GDM1 (cell line): ENCODE results near the gene NFIB.

Source experiments
- DNase-seq: peaks from one replicate; lab custom pipeline; 2025; lab: John Stamatoyannopoulos, UW

Gene NFIB

DNA sequence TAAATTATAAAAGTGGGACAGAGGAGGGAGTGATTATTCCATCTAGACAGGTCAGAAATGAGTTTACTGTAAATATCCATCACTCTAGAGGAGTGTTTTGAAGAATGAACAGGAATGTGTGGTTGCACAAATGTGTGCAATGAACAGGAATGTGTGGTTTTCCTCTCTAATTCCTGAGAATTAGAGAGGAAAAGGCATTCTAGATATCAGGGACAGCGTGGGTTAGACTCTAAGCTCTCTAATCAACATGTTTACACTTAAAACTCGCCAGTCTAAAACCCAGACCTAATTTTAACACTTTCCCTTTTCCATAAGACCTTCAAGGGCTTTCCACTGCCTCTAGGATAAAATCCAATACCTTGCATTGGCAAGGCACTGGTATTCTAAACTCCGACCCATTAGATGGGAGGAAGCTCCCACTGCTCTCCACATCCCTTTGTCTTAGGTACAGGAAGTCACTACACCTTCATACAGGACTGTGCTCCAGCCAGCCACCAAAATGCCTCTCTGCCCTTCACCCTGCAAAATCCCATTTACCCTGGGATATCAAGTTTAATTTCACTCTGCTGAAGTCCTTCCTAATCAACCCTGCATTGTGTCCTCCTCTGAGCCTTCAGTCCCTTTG is 67.9 kb downstream of the NFIB start:
- no peak for DNase-seq

DNA sequence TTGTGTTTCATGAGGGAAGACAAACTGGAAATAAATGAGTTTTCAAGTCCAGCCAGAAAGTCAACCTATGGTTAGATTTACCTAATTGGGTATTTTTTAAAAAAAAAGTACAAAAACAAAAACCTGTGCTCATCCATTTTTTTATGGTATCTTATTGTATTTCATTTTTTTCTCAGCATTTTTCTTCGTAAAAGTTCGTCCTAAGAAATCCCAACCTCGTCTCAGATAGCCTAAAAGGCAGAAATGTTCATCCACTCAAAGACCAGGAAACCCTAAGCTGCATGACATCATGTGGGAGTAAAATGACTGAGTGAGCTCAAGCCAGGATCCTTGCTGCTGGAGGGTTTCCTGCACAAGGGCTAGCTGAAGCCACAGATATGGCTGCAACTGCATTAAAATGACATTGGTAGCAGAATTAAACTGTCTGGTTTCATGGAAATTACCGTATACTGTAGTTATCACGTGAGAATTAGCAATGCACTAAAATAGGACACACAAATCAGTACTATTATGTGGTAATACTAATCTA is 70.4 kb downstream of the NFIB start:
- DNase-seq, result no peak

GRCh38 chr9:14242150-14242805 is 71.7 kb downstream of the NFIB start:
- DNase-seq, result no peak

GRCh38 chr9:14240537-14240936 is 73.4 kb downstream of the NFIB start:
- DNase-seq, result no peak

DNA sequence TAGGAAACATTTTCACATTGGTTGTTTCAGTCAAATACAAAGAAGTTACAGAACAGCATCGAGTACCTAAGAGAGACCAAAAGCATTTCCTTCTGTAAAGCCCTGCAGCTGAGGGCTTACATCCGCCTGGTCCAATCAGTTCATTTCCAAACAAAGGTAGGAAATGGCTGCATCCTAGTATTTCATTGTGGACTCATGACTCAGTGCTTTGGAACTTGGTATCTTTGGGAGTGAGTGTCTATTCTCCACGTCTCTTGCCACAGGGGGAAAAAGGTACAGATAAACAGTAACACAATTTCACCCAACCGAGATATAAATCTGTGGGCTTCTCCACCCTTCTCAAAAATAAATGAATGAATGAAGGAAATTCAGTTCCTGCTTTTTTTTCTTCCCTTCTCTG is 75.4 kb downstream of the NFIB start:
- no peak for DNase-seq

GRCh38 chr9:14238079-14238478 is 75.9 kb downstream of the NFIB start:
- DNase-seq, result no peak

GRCh38 chr9:14236591-14236990 is 77.3 kb downstream of the NFIB start:
- no peak for DNase-seq

DNA sequence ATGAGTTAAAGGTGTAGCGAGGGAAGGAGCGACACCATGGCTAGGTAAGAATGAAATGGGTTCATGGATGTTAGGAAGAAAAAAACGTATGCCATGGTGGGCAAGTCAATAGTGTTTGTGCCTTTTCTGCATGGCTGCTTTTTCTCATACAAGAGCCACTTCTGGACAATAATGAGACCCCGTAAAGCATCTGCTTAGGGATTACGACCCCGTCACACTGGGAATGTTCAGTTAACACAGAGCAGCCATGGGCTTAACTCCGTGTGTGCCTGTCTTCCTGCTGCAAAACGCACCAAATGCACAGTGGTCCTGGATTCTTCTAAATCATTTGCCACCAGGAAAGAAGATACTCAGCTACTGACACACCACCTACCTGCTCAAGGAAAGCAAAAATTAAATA is 81.8 kb downstream of the NFIB start:
- DNase-seq, result no peak

GRCh38 chr9:14231196-14231990 is 82.5 kb downstream of the NFIB start:
- no peak for DNase-seq

DNA sequence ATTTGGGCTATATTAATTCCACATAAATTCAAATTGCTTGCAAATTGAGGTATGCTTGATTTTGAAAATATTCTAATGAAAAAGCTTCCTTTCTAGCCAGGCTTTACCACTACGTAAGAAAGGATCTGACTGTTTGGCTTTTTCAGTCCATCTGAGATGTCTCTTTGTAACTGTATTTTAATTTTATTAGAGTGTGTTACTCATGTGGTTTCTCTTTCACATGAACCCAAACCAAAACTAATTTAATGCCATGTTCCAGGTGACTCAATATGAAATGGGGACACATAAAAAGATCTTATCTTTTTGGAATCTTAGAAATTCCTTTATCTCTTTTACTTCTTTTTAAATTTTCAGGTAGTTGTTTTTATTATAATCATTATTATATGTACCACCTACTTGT is 85.3 kb downstream of the NFIB start:
- DNase-seq, result no peak

DNA sequence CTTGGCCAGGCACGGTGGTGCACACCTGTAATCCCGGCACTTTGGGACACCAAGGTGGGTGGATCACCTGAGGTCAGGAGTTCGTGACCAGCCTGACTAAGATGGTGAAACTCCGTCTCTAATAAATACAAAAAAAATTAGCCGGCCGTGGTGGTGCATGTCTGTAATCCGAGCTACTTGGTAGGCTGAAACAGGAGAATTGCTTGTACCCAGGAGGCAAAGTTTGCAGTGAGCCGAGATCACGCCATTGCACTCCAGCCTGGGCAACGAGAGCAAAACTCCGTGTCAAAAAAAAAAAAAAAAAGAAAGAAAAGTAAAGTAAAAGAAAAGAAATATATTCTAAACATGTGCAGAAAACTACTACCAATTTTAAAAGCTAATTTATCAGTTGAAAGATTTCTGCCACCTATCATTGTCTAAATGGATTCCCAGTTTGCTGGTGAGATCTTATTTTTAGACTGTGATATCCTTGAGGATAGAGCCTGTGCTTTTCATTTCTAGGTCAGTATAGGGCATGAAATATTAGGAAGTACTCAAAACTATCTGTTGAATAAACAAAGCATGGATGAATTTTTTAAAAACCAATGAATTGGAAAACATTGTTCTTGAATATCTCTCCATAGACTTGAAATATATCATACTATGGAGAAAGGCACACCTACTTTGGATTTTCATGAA is 86.9 kb downstream of the NFIB start:
- no peak for DNase-seq

DNA sequence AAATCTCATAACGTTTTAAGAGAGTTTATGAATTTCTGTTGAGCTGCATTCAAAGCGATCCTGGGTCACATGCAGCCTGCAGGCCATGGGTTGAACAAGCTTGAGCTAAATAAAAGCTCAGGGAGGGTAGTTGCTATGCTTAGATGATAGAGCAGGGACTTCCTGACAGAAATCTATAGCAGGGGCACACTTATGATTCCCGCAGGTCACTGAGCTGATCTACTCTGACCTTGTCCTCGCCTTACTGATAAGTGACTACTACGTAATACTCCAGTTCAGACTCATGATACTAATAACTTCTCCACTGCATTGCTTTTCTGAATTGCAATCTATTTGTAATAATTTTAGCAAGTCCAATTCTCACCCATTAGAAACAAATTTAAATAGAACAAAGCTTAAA is 90.9 kb downstream of the NFIB start:
- DNase-seq, result no peak

DNA sequence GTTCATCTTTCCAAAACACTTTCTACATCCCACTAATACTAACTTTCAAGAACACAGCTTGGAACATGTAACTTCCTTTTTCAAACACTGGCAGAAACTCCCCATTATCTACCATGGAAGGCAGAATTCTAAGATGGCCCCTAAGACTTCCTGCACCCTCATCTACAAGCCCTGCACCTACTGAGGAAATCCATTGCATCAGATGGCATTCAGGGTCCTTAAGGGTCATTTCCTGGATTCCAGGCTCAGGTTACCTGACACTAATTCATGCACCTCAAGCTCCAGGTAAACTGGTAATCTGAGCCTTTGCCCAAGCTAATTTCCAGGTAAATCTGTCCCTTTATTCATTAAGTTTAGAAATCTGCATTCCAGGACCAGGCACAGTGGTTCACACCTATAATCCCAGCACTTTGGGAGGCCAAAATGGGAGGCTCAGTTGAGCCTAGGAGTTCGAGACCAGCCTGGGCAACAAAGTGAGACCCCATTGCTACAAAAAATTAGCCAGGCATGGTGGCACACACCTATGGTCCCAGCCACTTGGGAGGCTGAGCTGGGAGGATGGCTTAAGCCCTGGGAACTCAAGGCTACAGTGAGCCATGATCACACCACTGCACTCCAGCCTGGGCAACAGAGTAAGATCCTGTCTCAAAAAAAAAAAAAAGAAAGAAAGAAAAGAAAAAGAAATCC is 91.6 kb downstream of the NFIB start:
- no peak for DNase-seq

DNA sequence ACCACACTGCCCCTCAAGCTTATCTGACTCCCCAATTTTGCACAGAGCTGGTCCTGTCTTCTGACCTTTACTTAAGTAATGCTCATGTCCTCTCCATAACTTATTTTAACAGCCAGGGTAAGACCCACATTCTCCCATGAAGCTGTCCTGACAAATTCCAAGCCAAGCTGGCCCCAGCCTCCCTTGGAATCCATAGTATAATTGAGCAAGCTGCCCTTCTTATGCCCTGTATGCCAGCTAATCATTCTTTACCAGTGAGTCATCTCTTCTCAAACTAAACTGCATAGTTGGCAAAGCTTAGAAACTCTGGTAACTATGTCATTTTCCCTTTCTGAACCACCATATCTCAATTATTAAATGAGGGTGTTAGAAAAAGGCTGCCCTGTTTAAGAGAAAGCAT is 92.4 kb downstream of the NFIB start:
- no peak for DNase-seq

DNA sequence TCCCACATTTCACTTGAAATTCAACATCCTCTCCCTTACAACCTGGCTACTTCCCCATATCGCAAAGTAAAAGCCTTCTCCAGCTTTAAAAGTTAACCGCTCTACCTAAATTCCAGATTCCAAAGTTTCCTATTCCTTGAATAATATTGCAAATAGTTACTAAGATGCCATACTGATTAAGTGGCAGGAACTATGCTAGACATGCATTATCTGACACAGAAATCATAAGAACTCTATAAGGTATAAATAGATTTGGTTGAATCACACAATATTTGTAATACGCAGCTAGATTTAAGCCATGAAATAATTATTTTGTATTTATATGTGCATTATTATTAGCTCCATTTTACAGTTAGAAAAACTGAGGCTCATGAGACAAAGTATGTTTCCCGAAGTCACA is 92.8 kb downstream of the NFIB start:
- DNase-seq, result no peak

GRCh38 chr9:14220256-14220655 is 93.7 kb downstream of the NFIB start:
- no peak for DNase-seq

DNA sequence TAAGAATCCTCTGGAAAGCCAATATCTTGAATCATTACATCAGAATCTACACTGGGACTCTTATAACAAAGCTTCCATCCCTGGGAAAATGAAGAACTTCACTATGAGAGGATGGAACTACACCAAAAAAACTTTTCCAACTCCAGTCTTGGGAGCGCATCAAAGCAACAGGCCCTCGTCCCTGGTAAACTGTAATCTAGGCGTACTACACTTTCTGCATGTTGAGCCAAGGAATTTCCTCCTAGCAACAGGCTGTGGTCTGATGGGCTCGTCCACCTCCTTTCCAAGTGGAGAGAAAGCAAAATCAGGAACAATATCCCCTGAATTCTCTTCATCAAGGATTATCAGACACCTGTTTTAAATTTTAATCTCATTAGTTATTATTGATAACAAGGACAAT is 94.1 kb downstream of the NFIB start:
- no peak for DNase-seq

DNA sequence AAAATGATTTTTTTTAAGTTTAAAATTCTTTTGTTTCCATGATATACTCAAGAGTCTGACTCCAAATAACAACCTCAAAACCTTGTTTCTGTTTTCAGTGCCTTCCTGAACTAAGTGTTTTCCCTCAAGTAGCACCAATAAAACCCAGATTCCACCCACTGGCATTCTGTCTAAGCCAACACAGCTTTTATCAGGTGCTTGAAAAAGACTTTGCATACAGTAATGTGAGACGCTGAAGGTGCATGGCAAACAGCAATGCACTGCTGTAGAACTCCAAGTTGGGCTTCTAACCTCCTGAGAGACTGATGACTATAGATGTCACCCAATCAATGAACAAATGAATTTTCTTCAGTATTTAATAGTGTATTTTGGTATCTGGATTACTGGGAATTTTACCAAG is 95.7 kb downstream of the NFIB start:
- DNase-seq, result no peak

- no peak for DNase-seq
Observed at GRCh38 chr9:14216612-14217194, 97.2 kb downstream of the NFIB start.

GRCh38 chr9:14215614-14216013 is 98.3 kb downstream of the NFIB start:
- no peak for DNase-seq

GRCh38 chr9:14214693-14215092 is 99.2 kb downstream of the NFIB start:
- no peak for DNase-seq
